Adrenal gland (tissue), 5 donors: ENCODE measurements around the gene KCNJ16.

Source experiments
- CTCF ChIP-seq, 6 experiments: fragments of 450-650 bp in 4 of 6; fragments of 200-600 bp in 2 of 6; sonication (generic) in 1 of 6; IDR thresholded peaks; 1 replicate in 5 of 6; 2 replicates in 1 of 6; pipeline versions ENCODE4 v1.5.1 to v1.8.0; 2016 to 2021; ENCODE audit warnings: antibody characterized with exemption in 6 of 6, mild to moderate bottlenecking in 2 of 6, moderate library complexity in 1 of 6
- POLR2A ChIP-seq, 2 donors: fragments of 450-650 bp; IDR thresholded peaks; one replicate each; pipeline ENCODE4 v1.6.1; 2017; ENCODE audit warnings: antibody characterized with exemption in 2 of 2, mild to moderate bottlenecking in 2 of 2, moderate library complexity in 1 of 2
- donor health status: DM: no; HTN: no; CAD: no.

DNA sequence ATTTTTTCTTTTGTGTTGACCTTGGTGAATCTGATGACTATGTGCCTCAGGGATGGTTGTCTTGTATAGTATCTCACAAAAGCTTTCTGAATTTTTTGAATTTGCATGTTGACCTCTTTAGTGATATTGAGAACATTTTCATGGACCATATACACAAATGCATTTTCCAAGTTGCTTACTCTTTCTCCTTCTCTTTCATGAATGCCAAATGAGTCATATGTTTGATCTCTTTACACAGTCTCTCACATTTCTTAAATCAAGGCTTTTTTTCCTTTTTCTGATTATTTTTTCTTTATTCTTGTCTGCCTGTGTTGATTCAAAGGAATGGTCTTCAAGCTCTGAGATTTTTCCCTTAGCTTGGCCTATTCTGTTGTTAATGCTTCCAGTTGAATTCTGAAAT, 46.6 kb upstream of the KCNJ16 start:
- TF ChIP-seq POLR2A (IDR thresholded peaks at IDR 0.05): no peak
- TF ChIP-seq CTCF (IDR thresholded peaks at IDR 0.05): no peak
